D341Med (cell line): ENCODE data around the gene PAPSS1.
"Not testable (repeated sequence)": the region's sequence is repeated elsewhere in the genome, so short reads cannot be mapped to it uniquely, and the experiment has no call there.

Experiments used
- DNase-seq: peaks from one replicate; pipeline ENCODE4 v3.0.0; 2012; ENCODE audit warnings: low spot score

The PAPSS1 gene

DNA sequence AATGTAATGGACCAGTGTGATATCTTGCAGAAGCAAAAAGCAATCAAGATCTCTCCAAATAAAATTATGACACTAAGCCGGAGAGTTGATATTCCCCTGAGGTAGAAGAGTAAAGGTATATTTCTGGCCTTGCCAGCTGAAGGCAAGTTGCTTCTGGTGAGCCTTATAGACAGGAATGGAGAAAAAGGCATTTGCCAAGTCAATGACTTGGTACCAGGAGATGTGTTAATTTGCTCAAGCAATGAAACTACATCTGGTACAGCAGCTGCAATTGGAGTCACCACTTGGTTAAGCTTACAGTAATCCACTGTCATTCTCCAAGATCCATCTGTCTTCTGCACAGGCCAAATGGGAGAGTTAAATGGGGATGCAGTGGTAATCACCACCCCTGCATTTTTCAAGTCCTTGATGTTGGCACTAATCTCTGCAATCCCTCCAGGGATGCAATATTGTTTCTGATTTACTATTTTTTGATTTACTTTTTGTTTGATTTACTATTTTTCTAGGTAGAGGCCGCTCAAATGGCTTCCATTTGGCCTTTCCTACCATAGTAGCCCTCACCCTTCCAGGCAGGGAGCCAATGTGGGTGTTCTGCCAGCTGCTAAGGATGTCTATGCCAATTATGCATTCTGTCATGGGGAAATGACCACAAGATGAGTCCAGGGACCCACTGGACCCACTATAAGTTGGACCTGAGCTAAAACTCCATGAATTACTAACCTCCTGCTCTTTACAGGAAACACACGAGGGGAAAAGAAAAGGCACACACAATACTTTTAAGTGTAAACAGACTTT is 6.3 kb upstream of the PAPSS1 start:
- not testable (repeated sequence) for DNase-seq

DNA sequence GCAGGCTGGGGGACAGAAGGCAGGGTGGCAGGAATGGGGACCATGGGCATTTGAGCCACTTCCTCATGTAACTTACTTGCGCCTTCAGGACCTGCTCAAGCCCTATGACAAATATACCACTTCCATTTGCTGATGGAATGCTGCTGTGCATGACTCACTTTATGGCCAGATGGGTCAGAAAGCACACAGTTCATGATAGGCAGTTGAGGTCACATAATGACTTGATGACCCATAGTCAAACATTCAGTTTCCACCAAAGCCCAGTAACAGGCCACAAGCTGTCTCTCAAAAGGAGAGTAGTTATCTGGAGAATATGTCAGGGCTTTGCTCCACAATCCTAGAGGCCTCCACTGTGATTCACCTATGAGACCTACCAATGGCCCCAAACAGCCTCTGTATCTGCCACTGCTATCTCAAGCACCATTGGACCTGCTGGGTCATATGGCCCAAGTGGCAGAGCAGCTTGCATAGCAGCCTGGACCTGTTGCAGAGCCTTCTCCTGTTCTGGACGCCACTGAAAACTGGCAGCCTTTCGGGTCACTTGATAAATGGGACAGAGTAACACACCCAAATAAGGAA is 5.3 kb upstream of the PAPSS1 start:
- no peak for DNase-seq

DNA sequence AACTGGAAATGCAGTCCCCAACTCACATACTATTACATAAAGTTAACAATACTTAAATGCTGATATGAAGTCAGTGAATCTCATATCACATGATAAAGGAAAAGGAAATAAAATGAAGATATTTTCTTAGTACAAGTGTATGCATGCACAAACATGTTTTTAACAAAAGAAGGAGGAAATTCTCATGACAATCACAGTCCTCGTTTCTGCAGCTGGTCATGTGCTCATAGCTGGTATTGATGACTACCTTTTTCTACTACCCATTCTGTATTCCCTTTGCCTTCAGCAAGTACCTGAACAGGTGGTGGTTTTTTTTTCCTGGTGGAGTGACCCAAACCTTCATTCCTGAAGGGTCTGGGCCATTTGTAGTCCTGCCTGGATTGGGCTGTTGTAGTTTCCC is 3.3 kb upstream of the PAPSS1 start:
- not testable (repeated sequence) for DNase-seq

DNA sequence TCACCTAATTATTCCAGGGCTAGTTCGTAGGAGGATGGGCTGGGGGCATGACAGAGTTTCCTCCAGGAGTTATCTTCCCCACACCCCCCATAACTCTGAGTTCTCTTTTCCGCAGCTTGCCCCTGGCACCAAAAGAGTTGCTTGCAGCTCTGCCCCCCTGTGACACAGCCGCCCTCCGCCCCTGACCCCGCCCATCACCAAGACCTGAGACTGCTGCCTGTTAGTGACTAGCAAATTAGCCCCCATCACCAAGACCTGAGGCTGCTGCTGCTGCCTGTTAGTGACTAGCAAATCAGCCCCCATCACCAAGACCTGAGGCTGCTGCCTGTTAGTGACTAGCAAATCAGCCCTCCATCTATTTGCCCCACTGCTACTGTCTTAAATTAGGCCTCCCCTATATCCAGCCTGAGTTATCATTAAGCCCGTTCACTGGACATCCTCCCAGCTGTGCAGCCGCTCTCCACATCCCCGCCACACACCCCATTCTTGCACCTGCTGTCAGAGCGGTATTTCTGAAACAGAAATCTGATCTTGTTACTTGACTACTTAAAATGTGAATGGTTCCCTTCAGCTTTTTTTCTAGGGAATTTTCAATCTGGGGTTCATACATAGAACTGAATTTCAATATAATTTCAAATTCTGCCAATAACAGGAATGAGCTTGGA is 1.5 kb upstream of the PAPSS1 start:
- DNase-seq, result no peak

DNA sequence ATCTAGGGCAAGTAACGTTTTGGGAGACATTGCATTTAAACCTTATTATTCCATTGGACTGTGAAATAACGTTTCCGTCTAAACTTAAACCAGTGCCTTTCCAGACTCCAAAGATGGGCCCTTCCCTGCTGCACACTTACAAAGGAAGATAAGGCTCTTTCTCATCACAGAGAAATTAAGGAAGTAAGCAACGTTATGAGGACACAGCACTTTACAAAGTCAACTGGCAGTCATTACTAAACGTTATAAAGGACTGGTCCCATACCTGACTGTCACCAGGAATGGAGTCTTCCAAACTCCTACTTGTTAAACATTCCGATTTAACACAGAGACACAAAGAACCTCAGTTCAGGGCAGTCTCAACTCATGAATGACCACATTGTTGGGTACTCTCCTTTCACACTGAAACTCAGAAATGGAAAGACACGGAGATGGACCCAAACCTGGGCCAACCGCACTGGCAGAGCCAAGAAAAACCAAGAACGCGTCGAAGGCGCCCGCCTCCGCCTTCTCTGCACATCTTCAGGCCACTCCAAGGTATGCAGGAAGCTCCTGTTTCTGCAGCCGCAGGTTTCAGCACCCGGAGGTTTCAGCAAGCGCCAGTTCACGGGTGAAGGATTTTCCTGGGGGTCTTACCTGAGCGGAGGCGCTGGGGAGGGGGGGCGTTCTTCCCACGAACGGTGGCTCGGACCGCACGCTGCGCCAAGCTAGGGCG is 670 bp downstream of the PAPSS1 start:
- no peak for DNase-seq

DNA sequence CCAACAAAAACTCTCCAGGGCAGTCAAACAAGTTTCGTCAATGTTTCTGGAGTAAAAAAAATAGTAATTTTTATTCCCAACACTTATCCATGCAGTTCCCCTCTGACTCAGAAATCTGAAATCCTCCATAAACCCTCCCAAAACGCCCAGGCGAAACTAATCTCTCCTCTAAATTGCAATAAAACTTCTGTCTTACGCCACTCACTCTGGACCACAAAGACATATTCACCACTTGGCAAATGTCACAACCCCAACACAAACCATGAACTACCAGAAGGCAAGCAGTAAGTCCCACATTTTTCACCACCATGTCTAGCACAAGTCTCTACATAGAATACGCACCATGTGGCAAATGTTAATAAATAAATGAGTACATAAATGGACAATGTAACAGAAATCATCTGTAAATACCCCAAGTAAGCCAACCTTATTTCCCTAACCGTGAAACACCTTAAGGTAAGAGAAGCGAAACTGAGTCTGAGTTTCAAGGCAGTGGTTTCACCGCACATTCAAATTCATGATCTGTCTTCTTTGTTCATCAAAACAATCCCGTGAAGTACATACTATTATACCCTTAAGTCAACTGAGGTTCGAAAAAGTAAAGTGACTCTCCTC is 1.6 kb downstream of the PAPSS1 start:
- DNase-seq, result no peak

DNA sequence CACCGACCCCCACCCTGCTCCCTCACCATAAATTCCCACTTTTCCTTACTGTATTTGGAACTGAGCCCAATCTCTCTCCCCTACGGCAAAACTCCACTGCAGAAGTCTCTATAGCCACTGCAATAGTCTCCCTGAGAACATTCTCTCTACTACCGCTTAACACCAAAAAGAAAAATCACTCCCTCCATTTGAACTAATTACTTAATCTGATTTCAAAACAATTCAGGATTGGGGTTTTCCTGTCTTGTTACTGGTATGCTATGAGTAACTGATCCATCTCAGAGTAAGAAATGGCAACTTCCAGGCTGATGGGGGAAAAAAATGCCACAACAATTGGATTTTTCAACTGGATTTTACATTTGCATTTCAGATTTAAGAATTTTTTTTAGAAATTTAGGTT is 5.8 kb downstream of the PAPSS1 start:
- DNase-seq, result no peak

DNA sequence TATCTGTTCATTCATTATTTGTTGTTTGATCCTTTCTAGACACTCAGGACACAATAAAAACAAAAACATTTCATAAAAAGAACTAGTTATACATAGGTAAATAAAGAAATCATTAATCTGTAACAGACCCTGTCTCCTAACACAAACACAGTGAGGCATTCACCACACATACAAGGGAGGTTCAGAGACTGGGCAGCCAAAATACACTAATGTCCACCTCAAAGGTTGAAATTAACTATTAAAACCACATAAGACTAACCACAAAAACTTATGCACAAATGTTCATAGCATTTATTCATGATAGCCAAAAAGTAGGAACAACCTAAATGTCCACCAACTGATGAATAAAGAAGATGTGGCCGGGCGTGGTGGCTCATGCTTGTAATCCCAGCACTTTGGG is 7.8 kb downstream of the PAPSS1 start:
- no peak for DNase-seq

DNA sequence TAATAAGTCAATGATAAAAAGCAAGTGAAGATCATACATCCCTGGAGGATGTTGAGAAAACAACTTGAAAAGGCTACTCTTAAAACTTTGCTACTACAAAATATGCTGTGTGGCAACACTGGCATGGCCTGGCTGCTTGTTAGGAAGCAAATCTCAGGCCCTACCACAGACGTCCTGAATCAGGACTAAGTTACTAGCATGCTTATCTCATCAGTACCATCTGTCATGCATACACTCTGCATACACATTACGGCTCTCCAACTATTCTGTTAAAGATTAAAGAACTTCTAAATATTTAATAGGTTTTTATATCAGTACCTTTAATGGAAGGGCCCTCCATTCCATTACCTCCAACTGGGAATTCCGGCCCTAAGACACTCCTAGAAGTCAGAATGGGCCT is 8.2 kb downstream of the PAPSS1 start:
- DNase-seq, result peak; percentile 51

DNA sequence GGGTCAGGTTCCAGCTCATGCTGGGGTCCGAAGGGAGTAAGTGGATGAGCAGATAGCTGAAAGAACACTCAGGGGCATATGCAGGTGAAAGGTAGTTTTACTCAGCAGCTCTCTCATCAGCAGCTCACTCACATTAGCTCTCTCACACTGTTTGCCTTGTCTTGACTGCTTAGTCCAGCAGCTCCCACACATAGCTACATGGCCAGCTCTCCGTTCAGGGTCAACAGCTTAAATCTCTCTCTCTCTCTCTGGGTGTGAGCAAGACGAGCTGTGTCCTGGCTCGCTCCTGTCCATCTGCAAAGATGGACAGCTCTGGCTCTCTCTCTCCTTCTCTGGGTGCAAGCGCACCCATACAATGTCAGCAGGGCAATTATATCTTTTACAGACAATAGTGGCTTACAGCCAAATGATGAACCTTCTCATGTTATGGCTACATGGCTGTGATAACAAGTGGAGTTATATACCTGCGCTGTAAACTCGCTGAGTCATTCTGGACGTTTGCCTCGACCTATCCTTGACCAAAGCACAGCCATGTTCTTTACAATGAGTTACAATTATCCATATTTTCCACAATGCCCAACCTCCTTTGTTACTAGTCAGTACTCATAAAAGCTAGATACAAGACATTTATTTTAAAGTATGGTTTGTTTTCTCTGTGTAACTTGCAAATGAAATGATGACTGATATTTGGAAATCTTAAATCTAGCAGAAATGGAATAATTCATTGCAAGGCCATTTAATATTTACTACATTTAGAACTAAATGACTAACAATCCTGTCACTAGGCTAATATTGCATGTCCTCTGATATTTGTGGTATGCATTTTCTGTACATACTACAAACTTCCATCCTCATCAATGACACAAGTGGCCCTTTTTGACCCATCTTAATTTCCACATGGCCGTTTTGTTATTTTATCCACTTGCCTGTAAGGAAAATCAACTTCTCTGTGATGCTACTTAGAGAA is 9.3 kb downstream of the PAPSS1 start:
- DNase-seq, result no peak

DNA sequence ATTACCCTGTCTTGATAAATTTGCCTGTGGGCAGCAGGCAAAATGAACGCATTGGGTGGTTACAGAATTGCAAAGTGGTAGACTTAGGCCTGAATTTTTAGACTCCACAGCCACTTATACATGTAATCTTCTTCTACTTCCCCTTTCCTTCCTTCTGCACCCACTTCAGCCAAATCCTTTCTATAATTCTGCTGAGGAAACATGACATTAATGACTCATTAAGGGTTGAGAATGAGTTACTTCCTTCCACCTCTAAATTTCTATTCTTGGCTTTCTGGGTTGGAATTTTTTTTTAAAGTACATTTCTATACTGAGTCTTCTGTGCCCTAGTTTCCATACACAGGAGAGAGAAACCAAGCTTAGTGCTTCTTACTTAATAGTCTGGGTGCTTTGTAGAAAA is 10.1 kb downstream of the PAPSS1 start:
- no peak for DNase-seq

DNA sequence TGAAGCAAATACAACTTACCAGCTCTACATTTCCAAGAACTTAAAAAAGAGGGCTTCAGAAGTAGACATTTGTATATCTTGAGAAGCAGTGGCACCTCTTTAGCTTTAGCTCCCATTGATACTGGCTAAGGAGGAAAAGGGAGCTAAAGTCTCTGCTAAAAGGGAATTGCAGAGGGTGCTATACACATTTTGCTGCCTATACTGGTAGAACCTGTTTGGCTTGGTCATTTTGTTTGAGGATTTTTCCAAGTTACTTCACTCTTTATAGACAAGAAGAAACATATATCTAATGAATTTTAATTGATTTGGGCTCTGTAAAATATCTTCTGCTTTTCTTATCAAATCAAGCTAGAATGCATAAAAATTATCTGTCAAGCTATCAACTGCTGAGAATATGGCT is 11.8 kb downstream of the PAPSS1 start:
- DNase-seq, result no peak

DNA sequence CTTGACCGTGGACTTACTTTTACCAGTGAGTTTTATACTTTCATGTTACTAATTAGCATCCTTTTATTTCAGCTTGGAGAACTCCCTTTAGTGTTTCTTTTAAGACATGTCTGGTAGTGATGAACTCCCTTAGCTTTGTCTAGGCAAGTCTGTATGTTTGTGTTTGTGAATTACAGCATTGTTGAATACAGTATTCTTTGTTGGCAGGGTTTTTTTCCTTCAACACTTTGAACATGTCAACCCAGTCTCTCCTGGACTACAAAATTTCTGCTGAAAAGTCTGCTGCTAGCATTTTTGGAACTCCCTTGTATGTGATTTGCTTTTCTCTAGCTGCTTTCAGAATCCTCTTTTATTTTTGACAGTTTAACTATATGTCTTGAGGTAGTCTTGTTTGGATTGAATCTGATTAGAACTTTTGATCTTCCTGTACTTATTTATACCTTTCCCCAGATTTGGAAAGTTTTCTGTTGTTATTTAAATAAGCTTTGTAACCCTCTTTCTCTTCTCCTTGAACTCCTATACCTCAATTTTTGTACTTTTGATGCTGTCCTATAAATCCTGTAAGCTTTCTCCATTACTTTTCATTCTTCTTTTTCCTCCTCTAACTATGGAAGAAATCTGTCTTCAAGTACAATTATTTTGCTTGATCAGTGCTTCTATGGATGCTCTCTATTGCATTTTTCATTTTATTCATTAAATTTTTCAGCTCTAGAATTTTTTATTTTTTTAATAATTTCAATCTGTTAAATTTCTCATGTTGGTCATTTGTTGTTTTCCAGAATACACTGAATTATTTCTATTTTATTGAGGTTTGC is 14.1 kb downstream of the PAPSS1 start:
- no peak for DNase-seq

DNA sequence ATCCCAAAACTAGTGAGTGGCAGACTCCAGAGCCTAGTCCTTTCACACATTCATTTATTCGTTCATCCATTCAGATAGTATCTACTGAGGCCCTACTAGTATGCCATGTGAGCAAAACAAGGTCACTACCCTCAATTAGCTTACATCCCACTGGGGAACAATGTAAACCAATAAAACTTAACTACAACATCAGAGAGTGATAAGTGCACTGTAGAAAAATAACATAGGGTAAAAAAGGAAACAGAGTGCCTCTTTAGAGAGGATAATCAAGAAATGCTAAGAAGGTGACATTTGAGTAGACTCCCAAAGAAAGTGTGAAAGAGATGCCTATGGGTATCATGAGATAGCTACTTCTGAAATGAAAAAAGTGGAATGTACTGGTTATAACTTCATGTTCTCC is 18.5 kb downstream of the PAPSS1 start:
- no peak for DNase-seq

DNA sequence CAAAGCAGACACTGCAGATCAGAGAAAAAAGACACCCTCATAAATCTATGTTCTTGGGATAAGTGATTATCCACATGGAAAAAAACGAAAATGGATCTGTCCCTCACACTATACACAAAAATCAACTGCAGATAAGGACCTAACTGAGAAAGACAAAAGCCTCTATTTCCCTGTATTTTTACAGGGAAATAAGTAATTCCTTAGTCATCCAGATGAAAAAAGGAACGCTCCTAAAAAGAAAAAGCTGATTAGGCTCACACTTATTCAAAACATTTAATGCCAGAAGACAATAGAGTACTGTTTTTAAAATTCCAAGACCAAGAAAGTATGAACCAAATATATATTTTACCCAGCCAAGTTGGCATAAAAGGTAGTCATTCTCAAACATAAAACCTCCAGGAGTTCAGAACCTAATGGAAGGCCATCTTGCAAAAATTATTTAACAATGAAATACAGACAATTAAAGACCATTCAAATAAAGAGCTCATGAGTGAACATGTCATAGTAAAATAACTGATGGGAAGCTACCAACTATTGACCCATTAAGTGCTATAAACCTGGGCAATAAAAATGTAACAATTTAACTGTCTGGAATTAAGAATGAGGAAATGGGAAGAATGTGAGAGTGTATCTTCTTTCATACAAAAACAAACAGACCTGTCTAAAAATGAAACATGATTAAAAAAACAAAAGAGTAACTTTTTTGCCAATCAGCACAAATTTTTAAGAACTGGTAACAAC is 20.4 kb downstream of the PAPSS1 start:
- no peak for DNase-seq

DNA sequence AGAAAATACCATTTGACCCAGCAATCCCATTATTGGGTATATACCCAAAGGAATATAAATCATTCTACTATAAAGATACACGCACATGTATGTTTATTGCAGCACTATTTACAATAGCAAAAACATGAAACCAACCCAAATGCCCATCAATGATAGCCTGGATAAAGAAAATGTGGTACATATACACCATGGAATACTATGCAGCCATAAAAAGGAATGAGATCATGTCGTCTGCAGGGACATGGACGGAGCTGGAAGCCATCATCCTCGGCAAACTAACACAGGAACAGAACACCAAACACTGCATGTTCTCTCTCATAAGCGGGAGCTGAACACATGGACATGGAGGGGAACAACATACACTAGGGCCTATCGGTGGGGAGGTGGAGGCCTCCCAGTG is 23.8 kb downstream of the PAPSS1 start:
- DNase-seq, result not testable (repeated sequence)

DNA sequence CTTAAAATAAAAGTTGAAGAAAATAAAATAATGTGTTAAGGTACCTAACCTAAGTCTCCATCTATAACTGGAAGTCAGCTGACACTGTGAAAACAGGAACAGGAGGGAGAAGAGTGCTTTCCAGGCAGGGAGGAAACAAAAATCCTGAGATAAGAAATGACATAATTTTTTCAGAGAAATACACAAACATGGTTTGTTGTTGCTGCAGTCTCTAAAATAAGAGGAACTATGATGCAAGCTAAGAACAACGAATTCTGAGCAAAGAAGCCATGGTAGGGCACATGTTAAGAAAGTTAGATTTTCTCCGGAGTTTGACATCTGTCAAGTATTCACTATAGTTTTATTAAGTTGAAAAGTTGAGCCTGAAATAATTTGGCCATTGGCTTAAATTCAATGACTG is 26.9 kb downstream of the PAPSS1 start:
- no peak for DNase-seq

DNA sequence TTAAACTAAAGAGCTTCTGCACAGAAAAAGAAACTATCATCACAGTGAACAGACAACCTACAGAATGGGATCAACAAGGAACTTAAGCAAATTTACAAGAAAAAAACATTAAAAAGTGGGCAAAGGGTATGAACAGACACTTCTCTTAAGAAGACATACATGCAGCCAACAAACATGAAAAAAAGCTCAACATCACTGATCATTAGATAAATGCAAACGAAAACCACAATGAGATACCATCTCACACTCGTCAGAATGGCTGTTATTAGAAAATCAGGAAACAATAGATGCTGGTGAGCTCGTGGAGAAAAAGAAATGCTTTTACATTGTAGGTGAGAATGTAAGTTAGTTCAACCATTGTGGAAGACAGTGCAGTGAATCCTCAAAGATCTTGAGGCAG is 27.8 kb downstream of the PAPSS1 start:
- no peak for DNase-seq

DNA sequence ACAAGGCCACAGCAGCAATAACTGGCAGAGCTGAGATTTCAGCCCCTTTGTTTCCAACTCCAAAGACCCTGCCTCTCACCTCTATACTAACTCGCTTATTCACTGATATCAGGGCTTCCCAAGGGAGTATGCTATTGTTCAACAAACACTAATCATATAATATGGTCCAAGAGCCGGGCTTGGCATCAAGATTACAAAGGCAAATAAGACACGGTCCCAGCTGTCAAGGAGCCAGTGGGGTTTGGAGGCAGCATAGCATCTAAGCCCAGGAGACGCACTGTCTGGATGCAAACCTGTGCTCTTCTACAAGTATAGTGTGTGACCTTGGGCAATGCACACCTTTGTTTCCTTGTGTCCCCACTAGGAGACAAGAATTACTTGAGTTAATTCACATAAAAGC is 28.7 kb downstream of the PAPSS1 start:
- peak; percentile 83 for DNase-seq
